ENCODE measurements around the gene C6orf118.

- no peak for TF ChIP-seq CTCF (IDR thresholded peaks at IDR 0.05; ENCODE audit: insufficient read depth, low read length)
- TF ChIP-seq POLR2AphosphoS5 (IDR thresholded peaks at IDR 0.05; ENCODE audit: low read depth): no peak
- TF ChIP-seq REST (IDR thresholded peaks at IDR 0.05; ENCODE audit: insufficient replicate concordance, low read depth): no peak
- TF ChIP-seq GABPA (IDR thresholded peaks at IDR 0.05; ENCODE audit: low read depth): no peak
- no peak for TF ChIP-seq SPI1 (IDR thresholded peaks at IDR 0.05; ENCODE audit: borderline replicate concordance, low read depth)
Observed at GRCh38 chr6:165245701-165246100, 63.7 kb downstream of the C6orf118 start.
